NCI-H2196 (cell line): ENCODE measurements around the gene THAP9.

Source experiments
- DNase-seq: peaks from one replicate; lab custom pipeline; 2025; ENCODE audit not compliant: unreplicated experiment; lab: John Stamatoyannopoulos, UW

THAP9 gene

DNA sequence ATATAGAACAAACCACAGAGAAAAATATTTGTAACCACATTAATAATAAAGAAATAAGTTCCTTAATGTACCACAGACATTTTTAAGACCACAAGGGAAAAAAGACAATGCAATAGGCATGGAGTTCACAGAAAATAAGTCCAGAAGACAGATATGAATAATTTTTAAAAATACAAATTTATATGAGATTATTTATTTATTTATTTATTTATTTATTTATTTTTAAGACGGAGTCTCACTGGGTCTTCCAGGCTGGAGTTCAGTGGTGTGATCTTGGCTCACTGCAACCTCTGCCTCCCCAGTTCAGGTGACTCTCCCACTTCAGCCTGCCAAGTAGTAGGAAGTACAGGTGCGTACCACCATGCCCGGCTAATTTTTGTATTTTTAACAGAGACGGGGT, 53.7 kb downstream of the THAP9 start:
- DNase-seq: no peak

- DNase-seq: no peak
Measured at GRCh38 chr4:82957045-82957444, 56.5 kb downstream of the THAP9 start.

DNA sequence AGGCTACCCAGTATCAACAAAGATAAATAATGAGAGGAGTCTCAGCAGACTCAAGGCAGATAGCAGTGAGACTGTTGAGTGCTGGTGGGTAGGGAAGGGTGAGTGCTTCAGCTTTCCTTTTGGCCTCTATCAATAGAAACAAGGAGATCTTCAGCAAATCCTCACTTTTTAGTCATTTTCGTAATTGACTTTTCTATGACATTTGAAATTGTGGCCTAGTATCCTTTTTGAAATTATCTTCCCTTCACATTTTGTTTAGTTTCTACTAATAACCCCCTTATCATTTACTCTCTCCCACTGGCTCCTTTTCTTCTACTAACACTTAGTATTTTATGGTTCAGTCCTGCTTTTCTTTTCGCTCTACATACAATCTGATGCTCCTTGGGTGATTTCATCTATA, 65.2 kb downstream of the THAP9 start:
- DNase-seq: no peak

GRCh38 chr4:82968972-82969371, 68.4 kb downstream of the THAP9 start:
- DNase-seq: no peak

- no peak for DNase-seq
Measured at GRCh38 chr4:82969414-82969813, 68.9 kb downstream of the THAP9 start.
